Measurements from ENCODE around the gene SPI1.

DNA sequence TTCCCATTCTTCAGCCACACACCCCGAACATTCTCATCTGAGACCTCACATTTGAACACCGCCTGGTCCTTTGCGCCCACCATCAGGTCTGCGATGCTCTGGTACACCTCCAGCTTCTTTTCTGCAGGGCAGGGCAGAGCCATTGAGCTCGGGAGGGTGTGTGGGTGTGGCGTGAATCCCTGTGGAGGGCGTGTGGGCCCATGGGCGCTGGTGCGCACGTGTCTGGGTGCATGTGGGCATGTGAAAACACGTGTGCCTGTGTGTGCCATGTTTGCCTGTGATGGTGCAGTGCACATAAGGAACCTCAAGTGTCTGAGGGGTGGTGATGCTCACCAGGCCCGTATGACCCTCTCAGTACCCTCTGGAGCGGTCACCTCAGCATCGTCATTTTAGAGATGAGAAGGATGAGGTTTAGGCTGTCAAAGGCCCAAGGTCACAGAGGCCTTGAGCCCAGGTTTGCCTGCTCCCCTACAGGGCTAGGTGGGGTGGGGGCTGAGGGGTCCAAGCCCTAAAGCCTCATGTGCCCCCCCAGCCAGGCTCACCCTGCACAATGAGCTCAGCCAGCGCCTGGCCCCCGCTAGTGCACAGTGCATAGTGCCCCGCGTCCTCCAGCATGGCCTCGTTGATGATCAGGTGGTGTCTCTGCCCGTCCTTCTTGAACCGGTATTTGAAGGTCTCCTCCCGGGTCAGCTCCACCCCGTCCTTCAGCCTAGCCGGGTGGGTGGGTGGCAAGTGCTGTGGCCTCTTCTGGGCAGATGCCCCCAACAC is 36.1 kb downstream of the SPI1 start:
- no peak for TF ChIP-seq YY1 (IDR thresholded peaks at IDR 0.05; ENCODE audit: insufficient read depth, insufficient read length)
- TF ChIP-seq ZNF274 (IDR thresholded peaks at IDR 0.05; ENCODE audit: low read depth, low read length) = no peak

All from NT2/D1 (cell line).